ENCODE results near the gene CCDC77.

Gene CCDC77

DNA sequence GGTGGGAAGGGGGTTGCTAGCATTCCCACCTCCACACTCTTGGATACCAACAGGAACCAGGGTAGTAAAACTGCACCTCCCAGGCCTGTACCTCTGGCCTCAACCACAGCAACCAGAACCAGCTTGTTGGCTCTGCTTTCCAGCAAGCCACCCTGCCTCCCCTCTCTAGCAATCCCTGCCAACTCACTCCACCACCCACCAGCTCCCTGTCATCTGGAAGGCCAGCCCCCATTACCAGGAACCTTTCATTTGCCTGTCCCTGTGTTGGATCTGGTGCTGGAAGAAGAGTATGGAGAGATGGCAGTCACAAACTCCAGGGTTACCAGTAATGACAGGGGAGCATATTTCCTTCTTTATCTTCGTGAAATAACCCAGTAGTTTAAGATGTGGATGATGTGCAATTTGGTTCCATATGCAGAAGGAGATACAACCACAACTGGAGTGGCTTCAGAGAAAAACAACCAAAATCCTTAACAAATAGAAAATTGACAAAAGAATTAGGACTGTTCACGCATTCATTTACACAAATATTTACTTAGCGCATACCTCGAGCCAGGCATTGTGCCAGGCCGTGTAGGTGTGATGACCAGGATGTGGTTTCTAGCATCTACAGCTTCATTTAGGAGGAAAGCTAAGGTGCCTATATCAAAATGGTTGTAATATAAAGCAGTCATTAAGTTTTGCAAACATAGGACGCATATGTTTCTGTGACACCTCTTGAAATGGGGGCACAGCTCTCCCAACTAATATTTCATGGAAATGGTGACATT, 61.7 kb downstream of the CCDC77 start:
- Histone ChIP-seq H3K4me3 (ENCODE audit: low read depth, low read length) (no peak overlapping the region), H3K27me3 (peaks cover 22% of the 10 kb centered on the region), H3K36me3 (no peaks in the 10 kb centered on the region), H3K9me3 (peaks cover 5% of the 10 kb centered on the region), H3K4me1 (no peaks in the 10 kb centered on the region)
- TF ChIP-seq, protein P1, sequence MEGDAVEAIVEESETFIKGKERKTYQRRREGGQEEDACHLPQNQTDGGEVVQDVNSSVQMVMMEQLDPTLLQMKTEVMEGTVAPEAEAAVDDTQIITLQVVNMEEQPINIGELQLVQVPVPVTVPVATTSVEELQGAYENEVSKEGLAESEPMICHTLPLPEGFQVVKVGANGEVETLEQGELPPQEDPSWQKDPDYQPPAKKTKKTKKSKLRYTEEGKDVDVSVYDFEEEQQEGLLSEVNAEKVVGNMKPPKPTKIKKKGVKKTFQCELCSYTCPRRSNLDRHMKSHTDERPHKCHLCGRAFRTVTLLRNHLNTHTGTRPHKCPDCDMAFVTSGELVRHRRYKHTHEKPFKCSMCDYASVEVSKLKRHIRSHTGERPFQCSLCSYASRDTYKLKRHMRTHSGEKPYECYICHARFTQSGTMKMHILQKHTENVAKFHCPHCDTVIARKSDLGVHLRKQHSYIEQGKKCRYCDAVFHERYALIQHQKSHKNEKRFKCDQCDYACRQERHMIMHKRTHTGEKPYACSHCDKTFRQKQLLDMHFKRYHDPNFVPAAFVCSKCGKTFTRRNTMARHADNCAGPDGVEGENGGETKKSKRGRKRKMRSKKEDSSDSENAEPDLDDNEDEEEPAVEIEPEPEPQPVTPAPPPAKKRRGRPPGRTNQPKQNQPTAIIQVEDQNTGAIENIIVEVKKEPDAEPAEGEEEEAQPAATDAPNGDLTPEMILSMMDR (IDR thresholded peaks at IDR 0.05; ENCODE audit: low read depth, low read length): no peak
- DNase-seq: no peak

DNA sequence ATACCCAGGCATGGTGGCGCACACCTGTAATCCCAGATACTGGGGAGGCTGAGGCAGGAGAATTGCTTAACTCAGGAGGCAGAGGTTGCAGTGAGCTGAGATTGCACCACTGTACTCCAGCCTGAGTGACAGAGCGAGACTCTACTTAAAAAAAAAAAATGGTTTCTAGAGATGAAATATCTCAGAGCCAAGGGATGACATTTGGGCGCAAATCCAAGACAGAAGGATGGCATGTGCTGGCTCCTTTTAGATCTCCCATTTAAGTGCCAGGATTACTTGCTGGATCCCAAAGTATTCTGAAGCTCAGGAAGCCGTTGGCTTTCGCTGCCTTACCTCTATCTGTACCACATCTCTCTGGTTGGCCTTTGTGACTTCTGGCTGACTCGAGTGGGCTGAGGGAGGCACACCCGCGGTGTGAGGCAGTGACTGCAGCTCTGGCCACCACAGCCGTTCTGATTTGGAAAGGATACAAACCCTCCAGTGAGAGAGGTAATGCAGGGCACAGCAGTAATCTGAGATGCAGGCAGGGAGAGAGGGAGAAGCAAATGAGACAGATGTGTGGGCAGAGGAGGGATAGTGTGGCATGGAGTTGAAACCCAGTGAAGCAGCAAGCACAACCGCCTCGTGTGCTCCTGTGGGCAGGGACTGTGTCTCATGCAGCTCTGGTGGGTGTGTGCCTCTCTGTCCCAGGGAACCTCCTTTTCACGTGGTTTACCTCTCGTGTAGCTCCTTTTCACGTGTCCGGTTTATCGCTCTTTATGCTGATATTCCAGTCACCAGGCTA, 63.2 kb downstream of the CCDC77 start:
- H3K4me3 ChIP-seq (ENCODE audit: low read depth, low read length): no peak overlapping the region
- H3K27me3 ChIP-seq: peaks cover 15% of the 10 kb centered on the region
- DNase-seq: no peak
- H3K36me3 ChIP-seq: no peaks in the 10 kb centered on the region
- H3K4me1 ChIP-seq: no peaks in the 10 kb centered on the region
- TF ChIP-seq, protein P1 (IDR thresholded peaks at IDR 0.05; ENCODE audit: low read depth, low read length): no peak
- no peaks in the 10 kb centered on the region for H3K9me3 ChIP-seq

DNA sequence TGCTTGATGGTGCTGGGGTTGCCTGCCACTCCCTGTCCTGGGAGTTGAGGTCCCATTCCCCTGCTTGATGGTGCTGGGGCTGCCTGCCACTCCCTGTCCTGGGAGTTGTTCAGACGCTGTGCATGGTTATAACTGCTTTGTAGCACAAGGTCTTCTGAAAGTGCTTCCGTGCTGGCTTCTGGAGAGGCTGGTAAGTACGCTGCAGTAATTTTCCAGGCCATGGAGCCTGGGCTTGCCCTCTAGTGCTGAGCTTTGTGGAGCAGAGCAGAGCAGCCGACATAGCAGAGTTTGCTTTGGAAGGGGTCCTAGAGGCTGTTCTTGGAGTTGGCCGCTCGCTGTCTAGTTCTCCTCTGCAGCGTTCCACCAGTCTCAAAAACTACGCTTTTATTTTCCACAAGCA, 64.6 kb downstream of the CCDC77 start:
- Histone ChIP-seq H3K4me3 (ENCODE audit: low read depth, low read length) (no peak overlapping the region), H3K4me1 (no peaks in the 10 kb centered on the region), H3K27me3 (peaks cover 4% of the 10 kb centered on the region), H3K36me3 (no peaks in the 10 kb centered on the region), H3K9me3 (no peaks in the 10 kb centered on the region)
- no peak for DNase-seq
- TF ChIP-seq, protein P1 (IDR thresholded peaks at IDR 0.05; ENCODE audit: low read depth, low read length): no peak

DNA sequence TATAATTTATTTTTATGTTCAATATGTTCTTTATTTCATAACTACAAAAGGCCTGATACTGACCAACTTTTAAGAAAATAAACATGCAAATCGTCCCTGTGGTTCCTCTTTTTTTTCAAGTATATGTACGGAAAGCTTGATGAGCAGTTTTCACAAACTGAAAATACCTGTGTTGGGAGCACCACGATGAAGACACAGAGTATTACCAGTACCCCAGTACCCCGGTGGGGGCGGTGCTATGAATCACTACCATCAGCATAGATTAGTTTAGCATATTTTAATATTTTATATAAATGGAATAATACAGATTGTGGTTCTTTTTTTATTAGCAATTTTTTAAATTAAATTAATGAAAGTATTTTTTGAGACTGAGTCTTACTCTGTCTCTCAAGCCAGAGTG, 65.3 kb downstream of the CCDC77 start:
- no peaks in the 10 kb centered on the region for H3K27me3 ChIP-seq
- no peak for DNase-seq

DNA sequence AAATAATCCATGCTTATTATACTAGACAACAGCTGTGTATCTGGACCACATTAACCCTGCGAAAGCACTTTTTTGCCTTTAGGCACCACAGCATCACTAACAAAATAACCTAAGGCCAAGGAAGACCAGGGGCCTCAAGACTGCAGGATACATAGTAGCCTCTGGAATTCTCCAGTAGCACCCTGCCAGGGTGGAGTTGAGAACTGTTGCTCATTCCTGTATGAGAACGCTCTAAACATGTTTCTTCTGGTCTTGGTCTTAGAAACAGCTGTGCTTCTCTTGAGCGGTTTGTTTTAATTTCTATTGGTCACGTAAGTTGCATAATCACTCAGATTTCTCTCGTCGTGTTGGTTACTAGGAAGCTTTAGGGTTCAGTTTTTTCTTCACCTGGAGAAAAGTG, 66.1 kb downstream of the CCDC77 start:
- H3K4me1 ChIP-seq: no peaks in the 10 kb centered on the region
- no peaks in the 10 kb centered on the region for H3K36me3 ChIP-seq
- DNase-seq: no peak
- no peaks in the 10 kb centered on the region for H3K9me3 ChIP-seq
- H3K4me3 ChIP-seq (ENCODE audit: low read depth, low read length): no peak overlapping the region
- H3K27me3 ChIP-seq: no peaks in the 10 kb centered on the region
- TF ChIP-seq, protein P1 (IDR thresholded peaks at IDR 0.05; ENCODE audit: low read depth, low read length): no peak

More for the DNA sequence above, 65.3 kb downstream of the CCDC77 start:
- H3K4me1 ChIP-seq: no peaks in the 10 kb centered on the region
- TF ChIP-seq, protein P1 (IDR thresholded peaks at IDR 0.05; ENCODE audit: low read depth, low read length): no peak
- no peaks in the 10 kb centered on the region for H3K36me3 ChIP-seq
- H3K4me3 ChIP-seq (ENCODE audit: low read depth, low read length): no peak overlapping the region
- no peaks in the 10 kb centered on the region for H3K9me3 ChIP-seq
